HepG2 (cell line): ENCODE measurements around the gene FAM174C. TPM values are rescaled to one million over a fixed set of nuclear protein-coding genes. Genes with fewer than 3 reads are reported as not detected.

Experiments
- CBX5 ChIP-seq: sonication (generic); formaldehyde crosslinking; IDR thresholded peaks from 2 replicates; pipeline ENCODE4 v1.4.0; 2020; ENCODE audit warnings: missing genetic modification reagents, borderline replicate concordance
- DPF2 ChIP-seq: sonication (generic); formaldehyde crosslinking; IDR thresholded peaks from 2 replicates; pipeline ENCODE4 v1.4.0; 2020; ENCODE audit warnings: mild to moderate bottlenecking, low read depth, missing genetic modification reagents, borderline replicate concordance
- HMGA1 ChIP-seq: sonication (generic); formaldehyde crosslinking; conservative IDR thresholded peaks from 2 replicates; pipeline ENCODE4 v1.4.0; 2020; ENCODE audit warnings: missing genetic modification reagents
- HNF4A ChIP-seq: sonication (generic); formaldehyde crosslinking; IDR thresholded peaks from 2 replicates; pipeline ENCODE4 v1.4.0; 2020; ENCODE audit warnings: missing genetic modification reagents
- HNRNPLL ChIP-seq: fragments of 200-400 bp; formaldehyde crosslinking; IDR thresholded peaks from 2 replicates; pipeline ENCODE4 v1.6.1; 2017; ENCODE audit warnings: mild to moderate bottlenecking, low read depth, low read length; ENCODE audit not compliant: poor library complexity, severe bottlenecking
- IKZF5 ChIP-seq: IDR thresholded peaks from 2 replicates; pipeline ENCODE4 v1.6.1; 2018; ENCODE audit warnings: missing genetic modification reagents, mild to moderate bottlenecking, missing compliant biosample characterization
- IRF1 ChIP-seq: sonication (generic); formaldehyde crosslinking; IDR thresholded peaks from 2 replicates; pipeline ENCODE4 v1.4.0; 2020; ENCODE audit warnings: low read depth, mild to moderate bottlenecking, missing genetic modification reagents
- KAT7 ChIP-seq: IDR thresholded peaks from 2 replicates; pipeline ENCODE4 v1.6.1; 2018; ENCODE audit warnings: borderline replicate concordance, missing compliant biosample characterization
- KDM1A ChIP-seq: IDR thresholded peaks from 2 replicates; pipeline ENCODE4 v1.6.1; 2016; ENCODE audit warnings: missing compliant biosample characterization
- MNT ChIP-seq: fragments of 450-650 bp; IDR thresholded peaks from 2 replicates; pipeline ENCODE4 v1.6.1; 2016
- MXD1 ChIP-seq: sonication (generic); formaldehyde crosslinking; IDR thresholded peaks from 2 replicates; pipeline ENCODE4 v1.4.0; 2020; ENCODE audit warnings: mild to moderate bottlenecking, missing genetic modification reagents
- NFE2L2 ChIP-seq: fragments of 150-350 bp; IDR thresholded peaks from 2 replicates; pipeline ENCODE4 v1.6.1; 2014; ENCODE audit warnings: low read length
- NFKBIZ ChIP-seq: IDR thresholded peaks from 2 replicates; pipeline ENCODE4 v1.6.1; 2018; ENCODE audit warnings: missing genetic modification reagents, missing compliant biosample characterization
- RXRA ChIP-seq: sonication (generic); formaldehyde crosslinking; IDR thresholded peaks from 2 replicates; pipeline ENCODE4 v1.5.1; 2020; ENCODE audit warnings: missing genetic modification reagents
- SOX6 ChIP-seq, 2 experiments: fragments of 450-650 bp in 1 of 2; sonication (generic) in 1 of 2; formaldehyde crosslinking in 1 of 2; IDR thresholded peaks; 2 replicates each; pipeline versions ENCODE4 v1.4.0 to v1.6.1; 2017 to 2020; ENCODE audit warnings: antibody characterized with exemption in 1 of 2, mild to moderate bottlenecking in 1 of 2, missing genetic modification reagents in 1 of 2
- UBTF ChIP-seq: sonication (generic); formaldehyde crosslinking; IDR thresholded peaks from 2 replicates; pipeline ENCODE4 v1.4.0; 2020; ENCODE audit warnings: mild to moderate bottlenecking, missing genetic modification reagents
- XBP1 ChIP-seq: sonication (generic); formaldehyde crosslinking; IDR thresholded peaks from 2 replicates; pipeline ENCODE4 v1.5.0; 2020; ENCODE audit warnings: missing genetic modification reagents
- ZFAT ChIP-seq: sonication (generic); formaldehyde crosslinking; conservative IDR thresholded peaks from 2 replicates; pipeline ENCODE4 v1.8.1; 2023; ENCODE audit warnings: missing genetic modification reagents, inconsistent platforms
- ZNF337 ChIP-seq: sonication (generic); formaldehyde crosslinking; IDR thresholded peaks from 2 replicates; pipeline ENCODE4 v1.5.1; 2020; ENCODE audit warnings: missing genetic modification reagents, low read depth, mild to moderate bottlenecking, borderline replicate concordance
- ZNF350 ChIP-seq: sonication (generic); formaldehyde crosslinking; IDR thresholded peaks from 2 replicates; pipeline ENCODE4 v1.4.0; 2020; ENCODE audit warnings: mild to moderate bottlenecking, low read depth, missing genetic modification reagents, borderline replicate concordance
- ZNF746 ChIP-seq: sonication (generic); formaldehyde crosslinking; IDR thresholded peaks from 2 replicates; pipeline ENCODE4 v1.8.0; 2022; ENCODE audit warnings: mild to moderate bottlenecking, missing genetic modification reagents
- ZNF891 ChIP-seq: sonication (generic); formaldehyde crosslinking; IDR thresholded peaks from 2 replicates; pipeline ENCODE4 v1.5.0; 2020; ENCODE audit warnings: mild to moderate bottlenecking, missing genetic modification reagents
- polyA plus RNA-seq, 8 experiments: library from polyadenylated mRNA; depleted of rRNA in 3 of 8; stranded (reverse) in 7 of 8; unstranded in 1 of 8; fragments of >200 nt; fragmentation: Illumina TruSeq in 4 of 8; extraction: Trizol in 4 of 8; gene quantifications; 2 replicates each; pipeline versions ENCODE4 v1.2.1 to v1.2.3, GENCODE V29; 2011 to 2016; ENCODE audit warnings: low read depth in 4 of 8, missing spikeins in 1 of 8, mixed read lengths in 1 of 8; ENCODE audit not compliant: insufficient read depth in 1 of 8
- total RNA-seq, 5 experiments: library from RNA; depleted of rRNA; stranded (reverse); fragments of >200 nt; fragmentation: Illumina TruSeq; extraction: Trizol; gene quantifications; 2 replicates each; pipeline ENCODE4 v1.2.3, GENCODE V29; 2016; ENCODE audit warnings: low read depth in 1 of 5

Gene FAM174C
- total and polyA plus RNA-seq, 2 of the 13 experiments (the other 11 are each of a cell fraction or from before 2014, with no cell fraction given) = 19.5 to 31.3 TPM

- TF ChIP-seq IKZF5 (CRISPR knock-in tag) (peak; percentile 71), KAT7 (CRISPR knock-in tag) (0 out of 2 replicates have a peak, but pooled peaks have one; percentile 15), UBTF (CRISPR knock-in tag) (peak; percentile 74), ZNF350 (CRISPR knock-in tag) (no peak; the same call in 1 of the 2 replicates), XBP1 (no peak), ZNF746 (CRISPR knock-in tag) (peak; percentile 89), IRF1 (peak; percentile 31; the same call in 1 of the 2 replicates), MNT (peak; percentile 19; the same call in 1 of the 2 replicates), ZNF337 (CRISPR knock-in tag) (no peak), ZNF891 (CRISPR knock-in tag) (peak; percentile 59; the same call in 1 of the 2 replicates), DPF2 (peak; percentile 55), NFKBIZ (CRISPR knock-in tag) (peak; percentile 73; the same call in 1 of the 2 replicates), RXRA (CRISPR knock-in tag) (peak; percentile 86), HNF4A (CRISPR knock-in tag) (peak; percentile 73; the same call in 1 of the 2 replicates), CBX5 (CRISPR knock-in tag) (peak; percentile 91; the same call in 1 of the 2 replicates), HMGA1 (no peak), HNRNPLL (peak; percentile 15), MXD1 (CRISPR knock-in tag) (no peak), NFE2L2 (no peak), SOX6 (IDR thresholded peaks at IDR 0.05) (no peak), SOX6 (CRISPR knock-in tag; IDR thresholded peaks at IDR 0.05) (peak; percentile 33; the same call in 1 of the 2 replicates), ZFAT (no peak), KDM1A (CRISPR knock-in tag) (peak; percentile 80; the same call in 1 of the 2 replicates)
These were observed 10.3 kb upstream of the FAM174C start (continued) for GRCh38 chr19:1264801-1265614.
